Embryonic facial prominence (tissue), 1 donor: ENCODE data around the gene TENM3.

Experiments
- DNase-seq: peaks from one replicate; pipeline ENCODE4 v3.0.0-alpha.2; 2016; ENCODE audit errors: extremely low spot score

TENM3 gene

DNA sequence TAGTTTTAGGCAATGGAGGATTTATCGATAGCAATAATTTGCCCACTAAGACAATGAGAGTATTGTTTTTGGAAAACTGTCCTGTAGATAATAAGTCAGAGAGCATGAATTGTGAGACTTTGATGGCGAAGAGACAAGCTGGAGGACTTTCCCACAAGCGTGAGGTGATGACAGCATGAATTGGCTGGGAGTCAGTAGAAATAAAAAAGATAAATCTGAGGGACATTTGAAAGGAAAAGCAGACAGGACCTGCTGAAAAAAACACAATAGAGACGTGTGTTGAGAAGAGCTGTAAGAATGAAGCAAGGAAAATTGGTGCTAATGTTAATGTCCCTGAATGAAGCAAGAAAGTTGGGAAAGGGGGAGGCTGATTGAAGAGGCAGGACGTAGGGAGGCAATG is 440.5 kb downstream of the TENM3 start:
- no peak for DNase-seq

DNA sequence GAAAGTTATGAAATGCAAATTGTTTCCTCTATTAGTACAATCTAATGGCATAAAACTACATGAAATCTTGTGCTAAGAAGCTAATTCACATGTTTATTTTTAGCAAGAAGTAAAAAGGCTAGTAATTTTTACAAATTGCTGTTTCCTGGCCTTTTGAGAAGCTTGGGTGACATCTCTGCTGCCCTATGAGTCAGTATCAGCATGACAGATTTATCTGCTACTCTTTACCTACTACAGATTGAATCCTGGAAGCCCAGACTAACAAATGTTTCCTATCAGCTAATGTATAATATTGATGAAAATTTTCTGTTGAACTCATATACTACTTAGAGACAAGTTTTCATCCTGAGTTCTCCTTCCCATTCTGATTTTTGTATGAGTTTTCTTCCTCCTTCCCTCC is 441.6 kb downstream of the TENM3 start:
- DNase-seq, result no peak

DNA sequence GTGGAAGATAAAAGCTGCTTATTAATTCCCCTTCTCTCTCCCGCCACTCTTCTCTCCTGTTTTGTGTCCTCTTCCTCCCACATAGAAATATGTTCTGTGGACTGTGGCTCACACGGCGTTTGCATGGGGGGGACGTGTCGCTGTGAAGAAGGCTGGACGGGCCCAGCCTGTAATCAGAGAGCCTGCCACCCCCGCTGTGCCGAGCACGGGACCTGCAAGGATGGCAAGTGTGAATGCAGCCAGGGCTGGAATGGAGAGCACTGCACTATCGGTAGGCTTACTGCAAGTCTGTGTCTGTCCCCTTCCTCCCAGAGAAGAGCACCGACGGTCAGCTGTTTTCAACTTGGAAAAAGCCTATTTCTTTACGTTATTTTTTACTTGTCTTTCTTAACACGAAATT is 444.9 kb downstream of the TENM3 start:
- no peak for DNase-seq

DNA sequence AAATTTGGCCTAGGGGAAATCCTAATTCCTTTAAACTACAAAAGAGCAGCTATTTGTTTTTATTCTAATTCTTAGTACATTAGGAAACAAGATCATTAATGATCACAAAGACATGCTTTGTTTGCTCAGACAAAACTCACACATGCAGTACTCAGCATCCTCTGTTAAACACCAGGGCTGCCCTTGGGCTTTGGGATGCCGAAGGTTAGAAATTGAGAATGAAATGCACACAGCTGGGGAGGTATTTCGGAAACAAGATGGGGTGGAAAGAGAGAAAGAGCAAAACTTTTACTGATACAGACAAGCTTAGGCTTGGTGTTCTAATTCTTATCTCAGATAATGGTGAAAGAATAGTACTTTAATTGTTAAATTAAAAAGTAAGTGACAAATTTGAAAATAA is 451.3 kb downstream of the TENM3 start:
- DNase-seq, result no peak

DNA sequence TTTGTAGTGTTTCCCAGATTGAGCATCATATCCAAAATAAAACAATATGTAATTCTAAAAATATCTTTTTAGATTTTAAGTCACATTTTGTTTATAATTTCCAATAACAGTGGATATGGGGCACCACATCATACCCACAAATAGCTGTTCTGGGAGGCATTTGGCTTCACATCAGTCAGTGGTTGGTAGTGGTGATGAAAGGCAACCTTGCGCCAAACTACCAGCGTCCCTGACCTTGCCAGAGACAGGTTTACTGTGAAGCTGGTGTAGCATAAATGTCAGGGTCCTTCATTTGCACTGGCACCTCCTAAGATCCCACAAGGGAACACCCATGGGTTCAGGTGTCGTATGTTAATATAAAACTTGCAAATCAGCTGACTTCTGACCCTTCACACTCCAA is 451.8 kb downstream of the TENM3 start:
- no peak for DNase-seq

DNA sequence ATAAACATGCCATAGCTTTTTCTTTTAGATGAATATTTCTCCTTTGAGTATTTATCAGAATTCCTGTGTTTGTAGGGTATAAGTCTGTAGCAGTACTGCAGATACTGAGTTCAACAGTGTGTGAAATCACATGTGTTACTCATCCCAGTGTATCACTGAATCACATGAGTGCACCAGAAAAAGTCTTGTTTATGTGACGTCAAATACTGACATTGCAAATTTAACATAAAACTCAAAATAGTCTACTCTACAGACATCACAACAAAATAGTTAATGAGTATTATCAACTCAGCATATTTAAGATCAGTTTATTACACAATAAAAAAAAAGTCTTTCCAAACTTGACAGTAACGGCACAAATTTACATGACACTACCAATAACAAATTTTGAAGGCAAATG is 452.6 kb downstream of the TENM3 start:
- DNase-seq, result no peak

DNA sequence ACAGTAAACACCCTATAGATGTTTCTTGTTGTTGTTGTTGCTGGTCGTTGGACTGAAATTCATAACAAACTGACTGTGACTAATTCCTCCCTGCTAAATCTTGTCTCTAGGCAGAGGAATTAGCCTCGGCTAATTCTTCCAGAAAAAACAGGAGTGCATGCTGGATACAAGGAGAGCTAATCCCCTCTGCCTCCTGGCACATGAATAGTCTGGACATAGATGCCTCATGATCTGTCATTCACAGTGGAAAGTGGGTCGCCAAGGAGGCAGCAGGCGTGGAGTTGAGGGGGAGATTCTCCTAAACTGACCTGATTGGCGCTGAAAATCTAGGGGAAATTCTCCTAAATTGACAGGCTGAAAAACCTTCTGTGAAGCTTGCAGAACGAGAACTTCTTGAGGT is 453.9 kb downstream of the TENM3 start:
- no peak for DNase-seq

DNA sequence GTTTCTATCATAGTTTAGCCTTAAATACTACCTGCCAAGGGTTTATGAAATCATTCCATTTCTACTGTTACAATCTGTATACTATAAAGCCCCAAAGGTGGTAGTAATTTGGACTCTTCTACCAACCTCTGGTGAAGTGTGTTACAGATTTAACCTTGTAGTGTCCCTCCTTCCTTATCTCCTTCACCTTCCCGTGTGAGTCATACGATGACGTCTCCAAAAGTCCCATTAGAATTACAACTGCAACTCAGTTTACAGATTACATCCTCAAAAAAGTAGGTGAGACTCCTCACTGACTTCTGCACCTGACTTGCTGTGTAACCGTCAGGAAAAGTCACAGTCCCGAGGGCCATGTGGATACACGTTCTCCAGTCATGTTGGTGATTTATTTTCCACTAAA is 455.0 kb downstream of the TENM3 start:
- no peak for DNase-seq

DNA sequence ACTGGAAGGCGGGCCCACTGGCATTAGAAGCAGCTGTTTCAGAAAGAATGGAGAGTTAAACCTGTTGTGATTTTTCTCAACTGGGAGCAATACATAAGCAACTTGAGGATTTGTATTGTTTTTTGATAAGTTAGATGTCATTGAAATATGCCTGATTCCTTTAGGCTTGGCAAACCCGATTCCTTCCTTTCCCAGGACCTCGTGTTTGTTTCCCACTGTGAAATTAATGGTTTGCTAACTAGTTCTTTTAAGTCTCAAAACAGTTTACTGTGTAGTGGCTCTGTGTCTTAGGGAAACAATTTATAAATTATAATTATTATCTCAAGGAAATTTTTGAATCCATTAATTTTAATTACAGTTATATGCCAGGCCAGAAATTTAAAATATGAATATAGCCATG is 456.0 kb downstream of the TENM3 start:
- no peak for DNase-seq

DNA sequence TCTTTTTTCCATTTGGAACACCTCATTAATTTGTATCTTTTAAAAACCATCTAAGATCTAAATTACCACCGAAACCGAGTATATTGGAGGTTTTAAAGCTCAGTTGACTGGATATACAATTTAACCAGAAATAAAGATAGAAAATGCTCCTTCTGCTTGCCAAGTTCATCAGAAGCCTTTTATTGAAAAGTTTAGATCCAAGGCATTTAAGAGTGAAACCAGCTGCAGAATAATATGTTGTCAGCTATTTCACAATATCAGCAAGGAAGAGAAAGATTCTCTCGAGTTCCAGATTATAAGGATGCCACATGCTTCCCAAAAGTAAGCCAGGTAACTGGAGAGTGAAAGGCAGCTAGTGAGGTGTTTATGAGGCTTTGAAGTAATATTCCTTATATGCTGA is 456.6 kb downstream of the TENM3 start:
- no peak for DNase-seq

DNA sequence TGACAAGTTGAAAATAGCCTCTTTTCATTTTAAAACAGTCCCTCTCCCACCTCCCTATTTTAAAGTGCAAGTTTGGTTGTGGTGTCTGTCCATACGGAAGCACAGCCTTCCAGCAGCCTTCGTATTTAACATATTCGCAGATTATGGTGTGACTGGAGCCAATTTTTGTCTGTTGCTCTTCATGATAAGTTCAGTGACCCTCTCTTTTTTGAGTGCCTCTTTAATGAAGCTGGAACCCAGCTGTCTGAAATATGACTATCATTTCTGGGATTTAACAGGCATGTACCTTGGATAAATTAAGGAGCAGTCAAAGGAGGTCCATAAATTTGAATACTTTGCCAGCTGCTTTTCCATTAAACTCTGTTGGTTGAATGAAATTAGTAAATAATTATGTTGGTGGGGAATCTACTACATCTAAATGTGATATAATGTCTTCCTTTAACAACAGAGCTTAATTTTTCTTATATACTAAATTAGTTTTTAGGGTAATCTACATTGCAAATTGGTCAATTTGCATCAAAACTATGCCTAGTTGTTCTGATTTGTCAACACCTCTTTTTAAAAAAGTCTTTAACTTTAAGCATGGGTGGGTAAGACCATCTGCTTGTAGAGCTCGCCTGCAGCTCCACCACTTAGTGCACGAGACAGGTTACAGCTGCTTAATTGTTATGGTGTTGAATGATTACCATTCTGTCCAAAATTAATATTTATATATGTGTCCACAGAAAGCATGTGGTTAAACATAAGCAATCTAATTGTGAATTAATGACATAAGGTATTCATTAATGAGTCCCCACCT is 457.4 kb downstream of the TENM3 start:
- DNase-seq, result no peak

DNA sequence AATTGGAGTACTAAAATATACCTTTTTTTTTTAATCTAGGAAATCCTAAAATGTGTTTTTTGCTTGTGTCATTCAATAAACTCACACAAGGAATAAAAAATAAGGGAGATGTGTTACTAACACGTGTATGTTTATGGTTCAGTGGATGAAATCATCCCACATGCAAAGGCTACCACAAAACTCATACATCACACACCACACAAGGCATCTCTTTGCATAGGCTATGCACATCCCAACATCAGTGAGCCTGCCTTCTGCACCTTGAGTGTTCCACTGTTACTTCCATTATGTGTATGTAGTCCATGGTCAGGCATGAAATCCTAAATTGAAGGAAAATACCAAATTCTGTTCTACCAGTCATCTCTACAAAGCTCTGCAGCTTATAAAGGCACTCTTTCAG is 460.9 kb downstream of the TENM3 start:
- no peak for DNase-seq

DNA sequence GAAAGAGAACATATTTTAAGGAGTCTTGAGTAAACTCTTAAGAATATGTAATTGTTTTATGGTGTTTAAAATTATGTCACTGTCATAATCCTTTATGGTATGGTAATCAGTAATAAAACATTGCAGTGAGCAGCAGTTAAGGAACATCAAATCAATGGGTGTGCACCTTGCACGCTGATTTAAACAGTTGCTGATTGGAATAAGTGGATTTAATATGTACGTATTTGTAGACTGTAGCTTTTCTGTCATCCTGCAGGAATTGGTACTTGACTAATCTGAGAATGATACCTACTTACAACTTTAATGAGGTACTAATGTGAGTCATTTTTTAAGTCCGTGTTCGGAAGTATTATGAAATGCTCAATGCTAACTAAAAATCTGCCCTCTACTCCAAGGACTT is 461.7 kb downstream of the TENM3 start:
- no peak for DNase-seq

DNA sequence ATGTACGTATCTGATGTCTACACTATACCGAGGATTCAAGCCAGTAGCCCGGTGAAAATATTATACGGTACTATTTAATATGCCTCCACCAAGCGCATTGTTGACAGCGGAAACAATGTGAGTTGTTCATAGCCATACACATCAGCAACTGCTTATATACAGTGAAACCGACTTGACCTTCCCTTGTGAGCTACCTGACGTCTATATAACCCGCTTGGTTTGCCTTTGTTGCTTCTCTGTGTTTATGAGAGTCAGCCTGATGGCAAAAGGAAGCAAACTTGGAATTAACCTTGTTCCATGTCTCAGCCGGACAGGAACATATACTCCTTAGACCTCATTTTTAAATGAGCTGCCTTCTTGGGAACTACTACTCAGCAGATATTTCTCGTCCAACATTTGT is 462.2 kb downstream of the TENM3 start:
- DNase-seq, result no peak

DNA sequence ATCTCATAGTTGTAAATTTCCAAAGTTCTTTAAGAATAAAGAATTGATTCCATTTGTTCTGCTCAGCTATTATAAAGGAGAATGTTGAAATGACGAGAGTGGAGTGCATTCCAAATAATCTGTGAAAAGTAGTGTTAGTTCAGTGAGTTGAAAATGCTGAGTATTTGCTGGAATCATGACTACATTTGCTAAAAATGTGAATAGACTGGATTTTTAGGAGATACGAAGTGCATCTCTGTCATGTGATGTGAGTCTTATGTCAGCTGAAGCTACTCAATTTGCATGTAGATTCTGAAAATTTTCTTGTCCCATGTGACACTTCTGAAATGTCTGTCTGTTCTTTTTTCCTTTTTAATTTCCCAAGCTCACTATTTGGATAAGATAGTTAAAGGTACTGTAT is 468.0 kb downstream of the TENM3 start:
- no peak for DNase-seq

DNA sequence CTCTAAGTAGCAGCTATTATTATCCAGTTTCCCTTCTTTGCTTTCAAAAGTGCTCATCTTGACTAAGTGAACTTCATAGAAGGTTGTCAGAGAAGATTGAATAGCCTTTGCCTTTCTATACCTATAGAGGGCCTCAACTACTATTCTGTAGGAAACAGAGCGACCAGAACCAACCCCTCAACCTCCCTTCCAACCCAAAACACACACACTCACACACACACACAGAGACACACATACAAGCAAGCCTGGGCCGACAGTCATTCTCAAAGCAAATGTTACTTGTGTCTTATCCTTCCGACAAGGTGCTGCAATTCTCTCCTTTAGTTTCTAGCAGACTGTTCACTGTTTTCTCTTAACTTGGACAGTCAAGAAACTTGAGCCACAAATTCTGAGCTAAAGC is 472.3 kb downstream of the TENM3 start:
- DNase-seq, result no peak

DNA sequence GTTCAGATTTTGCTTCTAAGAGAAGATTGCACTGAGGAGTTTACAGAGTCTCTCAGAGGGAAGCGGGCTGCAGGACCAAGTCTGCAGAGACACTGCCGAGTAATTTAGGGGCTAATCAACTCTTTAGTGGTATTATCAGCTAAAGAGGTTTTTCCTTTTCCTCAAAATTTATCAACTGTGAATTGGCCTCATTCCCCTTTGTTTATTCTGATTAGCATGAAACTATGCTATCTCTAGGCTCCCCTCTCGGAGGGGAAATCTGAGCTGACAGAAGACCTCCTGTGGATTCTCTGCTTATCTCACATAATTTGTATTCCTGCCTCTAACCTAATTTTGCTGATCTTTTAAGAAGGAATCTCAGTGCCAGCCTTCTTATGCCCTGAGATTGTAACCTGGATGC is 473.0 kb downstream of the TENM3 start:
- DNase-seq, result no peak

DNA sequence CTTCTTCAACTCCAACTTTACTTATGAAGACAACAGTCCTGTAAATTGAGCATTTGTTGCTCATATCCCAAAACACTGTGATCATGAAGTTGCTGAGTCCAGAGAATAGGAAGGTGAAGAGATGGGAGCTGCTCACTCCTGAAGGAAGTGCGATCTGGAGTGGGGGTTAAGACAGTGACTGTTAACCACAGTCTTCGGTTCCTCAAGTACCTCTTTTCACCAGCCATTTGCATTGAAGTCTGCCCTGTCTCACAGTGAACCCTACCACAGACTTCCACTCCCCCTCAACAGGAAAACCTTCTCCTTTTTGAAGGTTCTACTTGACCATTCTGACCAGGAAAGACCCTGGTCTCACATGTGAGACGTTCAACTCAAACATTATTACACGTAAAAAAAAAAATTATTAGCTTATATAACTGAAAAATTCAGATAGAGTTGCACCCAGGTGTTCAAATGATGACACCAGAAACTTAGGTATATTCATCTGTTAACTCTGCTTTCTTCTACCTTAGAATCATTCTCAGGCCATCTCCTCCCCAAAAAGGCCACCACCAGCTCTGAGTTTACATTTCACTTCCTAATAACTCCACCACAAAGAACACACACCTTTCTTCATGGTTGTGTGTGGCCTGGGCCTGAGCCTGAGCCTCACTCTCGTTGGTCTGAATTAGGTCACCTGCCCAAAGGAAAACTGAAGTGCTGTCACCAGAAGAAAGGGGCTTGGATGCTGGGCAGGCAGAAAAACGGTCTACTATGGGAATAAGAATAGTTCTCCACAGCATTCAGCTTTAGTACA is 474.8 kb downstream of the TENM3 start:
- no peak for DNase-seq

DNA sequence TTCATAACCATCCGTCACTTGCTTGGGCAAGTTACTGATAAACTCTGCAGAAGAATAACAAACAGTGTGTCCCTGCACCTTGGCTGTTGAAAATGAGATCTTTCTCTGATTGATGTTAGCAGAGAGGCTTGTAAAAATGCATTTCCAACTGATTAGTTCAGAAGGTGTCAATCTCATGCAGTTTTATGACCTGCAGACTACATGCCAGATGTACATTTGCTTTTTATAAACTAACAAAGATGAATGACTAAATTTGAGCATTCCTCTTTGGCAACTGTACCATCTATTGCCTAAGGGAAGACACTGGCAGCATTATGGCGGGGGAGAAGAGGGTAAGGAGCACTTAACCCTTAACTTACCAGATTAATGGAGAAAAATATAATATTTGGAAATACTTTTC is 481.2 kb downstream of the TENM3 start:
- DNase-seq, result no peak

DNA sequence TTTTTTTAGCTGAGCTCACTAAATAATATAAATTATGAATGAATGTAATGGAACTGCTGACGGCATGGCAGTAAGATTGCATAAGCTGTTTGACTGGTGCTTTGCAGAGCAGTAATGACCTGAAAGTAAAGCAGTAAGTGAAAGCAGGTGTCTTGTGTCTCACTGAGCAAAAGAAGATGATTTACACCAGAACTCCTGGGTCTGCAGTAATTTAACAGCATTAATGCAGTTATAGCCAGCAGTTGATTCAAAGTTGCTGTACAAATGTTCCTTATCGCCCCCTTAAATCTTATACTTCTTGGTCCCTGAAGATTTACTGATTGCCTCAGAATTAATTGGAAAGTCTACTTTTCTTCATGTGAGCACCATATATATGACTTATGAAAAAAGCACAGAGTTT is 486.3 kb downstream of the TENM3 start:
- DNase-seq, result no peak

DNA sequence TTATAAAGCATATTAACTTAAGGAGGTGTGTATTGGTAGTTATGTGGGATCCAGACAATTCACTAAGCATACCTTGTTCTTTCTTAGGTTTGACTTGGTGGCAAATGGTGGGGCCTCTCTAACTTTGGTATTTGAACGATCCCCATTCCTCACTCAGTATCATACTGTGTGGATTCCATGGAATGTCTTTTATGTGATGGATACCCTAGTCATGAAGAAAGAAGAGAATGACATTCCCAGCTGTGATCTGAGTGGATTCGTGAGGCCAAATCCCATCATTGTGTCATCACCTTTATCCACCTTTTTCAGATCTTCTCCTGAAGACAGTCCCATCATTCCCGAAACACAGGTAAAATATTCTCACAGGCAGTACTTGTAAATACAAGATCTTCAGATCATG is 487.6 kb downstream of the TENM3 start:
- no peak for DNase-seq

DNA sequence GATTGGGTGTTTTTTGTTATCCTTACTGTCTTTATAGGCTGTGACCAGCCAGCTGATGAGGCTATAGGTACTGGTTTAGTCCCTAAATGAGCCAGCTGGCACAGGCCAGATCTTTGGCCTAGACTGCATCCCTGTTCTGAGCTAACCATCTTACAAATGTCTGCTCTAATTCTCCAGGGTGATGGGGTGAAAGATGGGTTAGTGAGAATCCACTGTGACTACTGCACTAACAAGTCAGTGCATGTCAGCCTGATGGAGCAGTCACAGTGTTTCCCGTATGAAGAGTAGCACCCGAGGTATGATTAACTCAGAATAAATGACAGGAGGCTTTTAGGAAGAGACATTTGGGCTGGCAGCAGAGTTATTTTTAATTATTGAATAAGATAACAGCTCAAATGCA is 493.0 kb downstream of the TENM3 start:
- DNase-seq, result no peak

DNA sequence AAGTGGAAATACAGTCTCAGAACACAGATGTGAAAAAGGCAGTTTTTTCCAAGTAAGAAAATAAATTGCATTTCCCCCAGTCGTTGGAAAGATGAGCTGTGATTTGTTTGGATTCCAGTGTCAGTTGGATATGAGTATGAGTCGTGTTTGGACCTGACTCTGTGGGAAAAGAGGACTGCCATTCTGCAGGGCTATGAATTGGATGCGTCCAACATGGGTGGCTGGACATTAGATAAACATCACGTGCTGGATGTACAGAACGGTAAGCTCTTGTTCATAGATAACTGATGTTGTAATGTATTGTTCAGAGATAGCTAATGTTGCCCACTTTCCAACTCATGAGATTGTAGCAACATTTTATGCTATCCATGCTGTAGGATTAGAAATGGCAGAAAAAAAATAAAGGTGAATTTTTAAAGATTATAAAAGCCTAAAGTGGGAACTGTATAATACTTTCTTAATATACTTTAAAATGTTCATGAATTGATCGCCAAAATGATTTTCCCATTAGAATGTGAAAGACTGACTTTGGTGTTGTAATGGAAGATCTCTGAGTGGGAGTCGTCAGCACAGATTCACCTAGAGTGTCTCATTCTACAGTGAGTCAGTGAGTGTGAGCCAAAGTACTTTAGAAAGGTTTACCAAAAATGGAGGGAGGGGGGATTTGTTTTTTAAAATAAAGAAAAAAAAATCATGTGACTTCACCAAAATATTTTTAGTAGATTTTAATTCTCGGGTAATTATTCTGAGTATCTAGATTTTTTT is 495.3 kb downstream of the TENM3 start:
- no peak for DNase-seq
